ENCODE results near the gene ZNF24.
A peak's percentile ranks its signal among the peaks of the same experiment; 100 is the strongest.

Gene ZNF24

DNA sequence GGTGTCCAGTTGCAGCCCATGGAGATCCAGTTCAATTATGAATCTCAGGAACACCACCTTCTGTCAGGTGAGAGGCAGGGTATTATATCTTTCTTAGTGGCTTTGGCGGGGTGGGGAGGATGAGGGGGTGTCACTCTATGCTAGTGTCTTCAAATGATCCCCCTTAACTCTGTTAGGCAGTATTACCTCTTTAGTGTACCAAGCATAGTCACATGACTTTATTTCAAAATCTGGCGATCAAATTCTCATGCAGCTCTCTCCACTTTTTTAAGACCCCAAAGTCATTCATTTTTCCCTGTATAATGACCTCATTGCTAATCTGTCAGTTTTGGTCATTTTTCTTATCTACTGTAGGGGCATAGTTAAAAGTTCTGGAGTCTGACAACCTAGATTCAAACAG is 53.1 kb downstream of the ZNF24 start:
- H4K20me1 ChIP-seq (ENCODE audit: insufficient read depth, low read length) = no peaks in the 10 kb centered on the region
- H3K4me2 ChIP-seq (ENCODE audit: low read depth, low read length) = peak overlapping the region; percentile 80
- peaks cover 6% of the 10 kb centered on the region; the same call in 1 of the 2 replicates for H3K4me1 ChIP-seq (ENCODE audit: low read length)
- no peaks in the 10 kb centered on the region for H3F3A ChIP-seq (ENCODE audit: insufficient read depth, low read length)
- H3K27me3 ChIP-seq (replicated peaks; ENCODE audit: insufficient read depth, low read length) = no peaks in the 10 kb centered on the region
- H3K79me2 ChIP-seq (ENCODE audit: low read length) = peaks cover 44% of the 10 kb centered on the region
- DNase-seq = no peak
- H3K9ac ChIP-seq (ENCODE audit: low read length) = no peak overlapping the region
- no peaks in the 10 kb centered on the region for H3K9me3 ChIP-seq (replicated peaks; ENCODE audit: insufficient read depth, low read length)
- TF ChIP-seq, protein P1, sequence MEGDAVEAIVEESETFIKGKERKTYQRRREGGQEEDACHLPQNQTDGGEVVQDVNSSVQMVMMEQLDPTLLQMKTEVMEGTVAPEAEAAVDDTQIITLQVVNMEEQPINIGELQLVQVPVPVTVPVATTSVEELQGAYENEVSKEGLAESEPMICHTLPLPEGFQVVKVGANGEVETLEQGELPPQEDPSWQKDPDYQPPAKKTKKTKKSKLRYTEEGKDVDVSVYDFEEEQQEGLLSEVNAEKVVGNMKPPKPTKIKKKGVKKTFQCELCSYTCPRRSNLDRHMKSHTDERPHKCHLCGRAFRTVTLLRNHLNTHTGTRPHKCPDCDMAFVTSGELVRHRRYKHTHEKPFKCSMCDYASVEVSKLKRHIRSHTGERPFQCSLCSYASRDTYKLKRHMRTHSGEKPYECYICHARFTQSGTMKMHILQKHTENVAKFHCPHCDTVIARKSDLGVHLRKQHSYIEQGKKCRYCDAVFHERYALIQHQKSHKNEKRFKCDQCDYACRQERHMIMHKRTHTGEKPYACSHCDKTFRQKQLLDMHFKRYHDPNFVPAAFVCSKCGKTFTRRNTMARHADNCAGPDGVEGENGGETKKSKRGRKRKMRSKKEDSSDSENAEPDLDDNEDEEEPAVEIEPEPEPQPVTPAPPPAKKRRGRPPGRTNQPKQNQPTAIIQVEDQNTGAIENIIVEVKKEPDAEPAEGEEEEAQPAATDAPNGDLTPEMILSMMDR (IDR thresholded peaks at IDR 0.05; ENCODE audit: low read length) = no peak
- TF ChIP-seq EZH2phosphoT487 (IDR thresholded peaks at IDR 0.05; ENCODE audit: low read length) = no peak
- no peak for TF ChIP-seq EZH2 (optimal IDR thresholded peaks at IDR 0.05; ENCODE audit: low read depth, low read length)
- peak overlapping the region; percentile 92 for H3K4me3 ChIP-seq (ENCODE audit: low read length)
- 0 out of 2 replicates have a peak, but pooled peaks cover 3% of the 10 kb centered on the region for H3K36me3 ChIP-seq (replicated peaks; ENCODE audit: insufficient read depth, low read length)
- H3K9me2 ChIP-seq (replicated peaks; ENCODE audit: insufficient read depth, low read length) = no peaks in the 10 kb centered on the region
- H2AFZ ChIP-seq (ENCODE audit: low read length) = 0 out of 2 replicates have a peak overlapping the region, but pooled peaks have one; percentile 89
- no peak overlapping the region for H3K27ac ChIP-seq (ENCODE audit: low read length)

DNA sequence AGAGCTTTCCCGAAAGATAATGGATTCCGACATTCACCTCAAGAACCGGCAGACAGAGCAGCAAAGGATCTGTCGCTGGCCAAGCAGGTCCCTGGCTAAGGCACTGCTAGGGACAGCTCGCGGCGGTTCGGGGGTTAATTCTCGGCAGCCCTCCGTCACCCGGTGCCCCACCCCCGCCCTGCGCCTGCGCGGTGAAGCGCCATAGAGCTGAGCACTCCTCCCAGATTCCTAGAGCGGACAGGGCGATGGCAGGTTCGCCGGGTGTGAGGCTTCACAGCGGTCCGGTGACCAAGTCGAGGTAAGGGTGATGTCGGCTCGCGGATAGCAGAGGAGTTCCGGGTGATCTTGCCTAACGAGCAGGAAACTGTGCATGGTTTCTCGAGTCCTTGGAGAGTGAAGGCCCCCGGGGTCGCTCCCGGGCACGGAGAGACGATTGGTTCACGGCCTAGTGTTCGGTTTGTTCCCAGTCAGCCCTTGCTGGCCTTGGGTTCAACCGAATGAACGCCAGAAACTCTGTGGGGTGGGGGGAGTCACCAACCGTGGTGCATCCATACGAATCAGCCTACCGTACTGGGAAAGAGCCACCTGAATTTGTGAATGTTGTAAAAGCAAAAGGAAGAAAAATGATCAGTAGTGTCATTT is 54.0 kb downstream of the ZNF24 start, which contains the start of gene ZSCAN30:
TSS of gene ZSCAN30 (minus strand) at position 136 of the 642 bp plus-strand sequence. CDS start 25,877 bp downstream, outside the sequence.
- Histone ChIP-seq H3K4me1 (ENCODE audit: low read length) (peaks cover 6% of the 10 kb centered on the region; the same call in 1 of the 2 replicates), H3K9me2 (replicated peaks; ENCODE audit: insufficient read depth, low read length) (no peaks in the 10 kb centered on the region), H4K20me1 (ENCODE audit: insufficient read depth, low read length) (no peaks in the 10 kb centered on the region), H3K36me3 (replicated peaks; ENCODE audit: insufficient read depth, low read length) (0 out of 2 replicates have a peak, but pooled peaks cover 3% of the 10 kb centered on the region), H3K27ac (ENCODE audit: low read length) (peak within 1 kb of the TSS; percentile 44; the same call in 1 of the 2 replicates), H2AFZ (ENCODE audit: low read length) (peak within 1 kb of the TSS; percentile 89), H3K9ac (ENCODE audit: low read length) (peak within 1 kb of the TSS; percentile 92), H3K27me3 (replicated peaks; ENCODE audit: insufficient read depth, low read length) (no peaks in the 10 kb centered on the region), H3K79me2 (ENCODE audit: low read length) (peaks cover 40% of the 10 kb centered on the region), H3F3A (ENCODE audit: insufficient read depth, low read length) (no peaks in the 10 kb centered on the region), H3K4me3 (ENCODE audit: low read length) (peak within 1 kb of the TSS; percentile 92), H3K9me3 (replicated peaks; ENCODE audit: insufficient read depth, low read length) (no peaks in the 10 kb centered on the region), H3K4me2 (ENCODE audit: low read depth, low read length) (peak within 1 kb of the TSS; percentile 90)
- no peak for TF ChIP-seq EZH2phosphoT487 (IDR thresholded peaks at IDR 0.05; ENCODE audit: low read length)
- TF ChIP-seq, protein P1 (IDR thresholded peaks at IDR 0.05; ENCODE audit: low read length) = no peak
- no peak for TF ChIP-seq EZH2 (optimal IDR thresholded peaks at IDR 0.05; ENCODE audit: low read depth, low read length)
- peak; percentile 94 for DNase-seq

DNA sequence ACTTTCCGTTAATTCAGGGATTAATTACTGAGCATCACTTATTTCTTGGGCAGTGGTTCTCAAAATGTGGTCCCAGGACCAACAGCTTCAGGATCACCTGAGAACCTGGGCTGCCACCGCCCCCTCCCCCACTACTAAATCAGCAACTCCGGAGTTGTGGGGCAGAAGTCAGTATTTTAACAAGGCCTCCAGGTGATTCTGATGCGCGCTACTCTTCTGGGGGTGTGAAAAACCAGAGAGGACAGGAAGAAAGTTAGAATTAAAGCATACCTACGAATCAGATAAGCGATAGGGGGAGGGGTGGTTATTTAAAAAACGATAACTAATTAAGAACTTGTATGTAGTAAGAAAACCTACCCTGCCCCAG is 54.5 kb downstream of the ZNF24 start:
- Histone ChIP-seq H3K36me3 (replicated peaks; ENCODE audit: insufficient read depth, low read length) (0 out of 2 replicates have a peak, but pooled peaks cover 3% of the 10 kb centered on the region), H3F3A (ENCODE audit: insufficient read depth, low read length) (no peaks in the 10 kb centered on the region), H3K9me2 (replicated peaks; ENCODE audit: insufficient read depth, low read length) (no peaks in the 10 kb centered on the region), H3K27ac (ENCODE audit: low read length) (peak overlapping the region; percentile 44; the same call in 1 of the 2 replicates), H4K20me1 (ENCODE audit: insufficient read depth, low read length) (no peaks in the 10 kb centered on the region), H3K9ac (ENCODE audit: low read length) (peak overlapping the region; percentile 92), H3K9me3 (replicated peaks; ENCODE audit: insufficient read depth, low read length) (no peaks in the 10 kb centered on the region), H3K4me2 (ENCODE audit: low read depth, low read length) (peak overlapping the region; percentile 90), H3K27me3 (replicated peaks; ENCODE audit: insufficient read depth, low read length) (no peaks in the 10 kb centered on the region), H3K4me1 (ENCODE audit: low read length) (peaks cover 6% of the 10 kb centered on the region; the same call in 1 of the 2 replicates), H3K79me2 (ENCODE audit: low read length) (peaks cover 40% of the 10 kb centered on the region), H3K4me3 (ENCODE audit: low read length) (peak overlapping the region; percentile 92), H2AFZ (ENCODE audit: low read length) (peak overlapping the region; percentile 89)
- TF ChIP-seq EZH2phosphoT487 (IDR thresholded peaks at IDR 0.05; ENCODE audit: low read length) (no peak), EZH2 (optimal IDR thresholded peaks at IDR 0.05; ENCODE audit: low read depth, low read length) (no peak)
- TF ChIP-seq, protein P1 (IDR thresholded peaks at IDR 0.05; ENCODE audit: low read length) = no peak
- no peak for DNase-seq

All from MM.1S (cell line).